ENCODE measurements around the gene TTC17. TPM values are rescaled to one million over a fixed set of nuclear protein-coding genes. Genes with fewer than 3 reads are reported as not detected.

Gene TTC17
- total and polyA plus RNA-seq, 2 of the 8 experiments (the other 6 are each of a cell fraction or from before 2014, with no cell fraction given): 65.1 to 80.1 TPM

DNA sequence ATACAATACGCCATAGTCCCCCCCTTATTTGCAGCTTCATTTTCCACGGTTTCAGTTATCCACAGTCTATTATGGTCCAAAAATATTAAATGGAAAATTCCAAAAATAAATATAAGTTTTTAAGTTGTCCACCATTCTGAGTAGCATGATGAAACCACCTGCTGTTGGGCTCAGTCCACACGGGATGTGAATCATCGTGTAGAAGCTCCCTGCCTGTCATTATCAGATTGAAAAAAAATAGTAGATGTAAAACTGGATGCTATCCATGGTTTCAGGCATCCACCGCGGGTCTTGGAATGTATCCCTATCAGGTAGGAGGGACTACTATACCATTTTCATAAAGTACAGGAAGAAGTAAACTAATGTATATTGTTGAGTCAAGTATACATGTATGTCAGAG, 127.4 kb downstream of the TTC17 start:
- Histone ChIP-seq H3K18ac (ENCODE audit: extremely low read depth, low read length) (no peak overlapping the region), H3K27me3 (replicated peaks in 1 of 4; ENCODE audit: control insufficient read depth in 3 of 4, extremely low read depth in 1 of 4, insufficient read depth in 3 of 4, low read length in 3 of 4) (no peaks in the 10 kb centered on the region), H3K9me3 (ENCODE audit: insufficient read depth in 2 of 2, low read depth in 1 of 2, low read length in 1 of 2) (0 out of 4 replicates have a peak, but pooled peaks cover 0 to 4% of the 10 kb centered on the region in 2 experiments), H3K4me3 (ENCODE audit: extremely low read depth in 1 of 4, insufficient read depth in 2 of 4, low read depth in 3 of 4, low read length in 4 of 4) (no peak overlapping the region), H4K8ac (ENCODE audit: extremely low read depth, insufficient read depth, low read length) (no peak overlapping the region), H2AK5ac (ENCODE audit: low read depth, low read length) (no peak overlapping the region), H3K79me1 (ENCODE audit: low read depth, low read length) (no peaks in the 10 kb centered on the region), H3K4me2 (ENCODE audit: insufficient read depth in 1 of 2, low read depth in 2 of 2, low read length in 2 of 2) (no peak overlapping the region), H2BK15ac (ENCODE audit: low read length) (no peak overlapping the region), H3K4me1 (replicated peaks in 1 of 4; ENCODE audit: control insufficient read depth in 3 of 4, insufficient read depth in 4 of 4, low read length in 3 of 4) (no peaks in the 10 kb centered on the region), H3K56ac (replicated peaks; ENCODE audit: insufficient read length, low read depth, low read length) (no peak overlapping the region), H4K20me1 (replicated peaks in 1 of 2; ENCODE audit: control insufficient read depth in 1 of 2, insufficient read depth in 2 of 2, low read length in 2 of 2) (no peaks in the 10 kb centered on the region), H3K27ac (ENCODE audit: low read depth, low read length) (no peak overlapping the region), H3K23ac (ENCODE audit: insufficient read length) (no peak overlapping the region), H2BK12ac (ENCODE audit: low read depth, low read length) (no peak overlapping the region), H3K9ac (replicated peaks in 1 of 4; ENCODE audit: extremely low read depth in 1 of 4, low read depth in 3 of 4, low read length in 3 of 4) (no peak overlapping the region), H4K91ac (replicated peaks; ENCODE audit: insufficient read length, low read length) (no peak overlapping the region), H3K36me3 (ENCODE audit: control insufficient read depth in 2 of 4, insufficient read depth in 4 of 4, low read length in 3 of 4) (peaks cover 0 to 17% (median 3%) of the 10 kb centered on the region in 4 experiments; a peak in 5 of 8 replicates), H2AFZ (ENCODE audit: low read length) (no peak overlapping the region), H2BK5ac (ENCODE audit: low read depth, low read length) (no peak overlapping the region), H2BK120ac (replicated peaks; ENCODE audit: low read depth, low read length) (no peak overlapping the region), H3K14ac (ENCODE audit: insufficient read length) (no peak overlapping the region), H3K23me2 (ENCODE audit: low read depth, low read length) (no peaks in the 10 kb centered on the region), H4K5ac (ENCODE audit: insufficient read length, low read depth, low read length) (no peak overlapping the region), H3K4ac (replicated peaks; ENCODE audit: insufficient read length, low read depth, low read length) (no peak overlapping the region), H2BK20ac (ENCODE audit: low read length) (no peak overlapping the region), H3K79me2 (ENCODE audit: control insufficient read depth in 1 of 2, insufficient read depth in 2 of 2, low read length in 2 of 2) (no peaks in the 10 kb centered on the region)
- ChIA-PET POLR2A (ENCODE audit: partially characterized antibody) (no interaction called here), CTCF (ENCODE audit: partially characterized antibody) (interaction anchor here (0.8 kb wide), 1 partner anchor 19 kb away, joined by 3 read pairs; no protein-coding TSS in a partner anchor)
- DNase-seq (ENCODE audit: low read depth in 1 of 2, low spot score in 2 of 2): no peak
- no peak for FAIRE-seq
- 94% methylated on average over 6 of the region's 6 CpGs; no CpG with 5 or more reads in 1 of the 2 experiments for WGBS, 2 experiments (ENCODE audit: extremely low coverage in 1 of 2, insufficient coverage in 1 of 2, insufficient read length in 1 of 2, insufficient replicate concordance in 2 of 2, low coverage in 1 of 2, low lambda C conversion rate in 2 of 2, missing lambda C conversion rate in 1 of 2)
- no peak for TF ChIP-seq TCF12 (IDR thresholded peaks at IDR 0.05; ENCODE audit: low read depth, low read length)
- no peak for TF ChIP-seq EGR1 (IDR thresholded peaks at IDR 0.05; ENCODE audit: borderline replicate concordance, low read depth, low read length)
- TF ChIP-seq SIN3A (conservative IDR thresholded peaks at IDR 0.05 in 1 of 2, IDR thresholded peaks at IDR 0.05 in 1 of 2; ENCODE audit: low read depth in 1 of 2, low read length in 2 of 2): no peak

All from H1 (cell line).